Fibroblast of mammary gland (primary cell): ENCODE results near the gene FLYWCH2.
A peak's percentile ranks its signal among the peaks of the same experiment; 100 is the strongest.

Experiments
- DNase-seq: peaks from one replicate; pipeline ENCODE4 v3.0.0-alpha.2; 2010; ENCODE audit warnings: low read depth
- H3K4me3 ChIP-seq: 2 replicates; pipeline ENCODE4 v1.5.1; 2011; ENCODE audit warnings: low read depth, mild to moderate bottlenecking, low read length, moderate library complexity; ENCODE audit not compliant: control insufficient read depth
- TF ChIP-seq, protein P1 (sequence below): conservative IDR thresholded peaks from 2 replicates; pipeline ENCODE4 v1.5.1; 2011; ENCODE audit warnings: low read depth, low read length, inconsistent platforms; ENCODE audit not compliant: control insufficient read depth, insufficient read depth

FLYWCH2 gene

DNA sequence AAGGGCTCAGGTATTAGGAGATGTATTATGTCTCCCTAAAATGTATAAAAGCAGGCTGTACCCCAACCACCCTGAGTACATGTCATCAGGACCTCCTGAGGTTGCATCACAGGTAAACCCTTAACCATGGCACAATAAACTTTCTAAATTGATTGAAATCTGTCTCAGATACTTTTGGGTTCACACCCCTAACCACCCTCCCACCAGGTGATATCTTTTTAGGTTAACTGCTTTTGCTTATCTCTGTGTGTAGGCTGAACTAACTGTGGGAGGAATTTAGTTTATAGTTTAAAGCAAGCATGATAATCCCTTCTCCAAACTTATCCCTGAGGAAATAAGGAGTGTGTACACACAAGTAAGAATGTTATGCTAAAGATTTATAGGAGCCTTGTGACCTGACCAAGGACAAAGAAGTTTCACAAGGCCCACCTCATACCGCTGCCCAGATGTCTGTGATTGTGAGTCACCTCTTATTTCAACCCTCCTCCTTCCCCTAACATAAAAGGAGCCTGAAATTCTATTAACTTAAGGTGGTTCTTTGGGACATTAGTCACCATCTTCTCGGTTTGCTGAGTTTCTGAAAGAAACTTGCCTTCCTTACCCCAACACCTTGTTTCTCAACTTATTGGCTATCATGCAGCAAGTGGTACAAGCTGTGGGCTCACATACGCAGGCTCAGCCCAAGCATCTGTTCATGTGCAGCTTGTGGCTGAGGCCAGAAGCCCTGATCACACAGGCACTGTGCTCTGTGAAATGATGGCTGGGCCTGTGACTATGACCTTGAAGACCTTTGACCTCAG lies 36.3 kb upstream of the FLYWCH2 start:
- peak; percentile 90 for DNase-seq
- TF ChIP-seq, protein P1, sequence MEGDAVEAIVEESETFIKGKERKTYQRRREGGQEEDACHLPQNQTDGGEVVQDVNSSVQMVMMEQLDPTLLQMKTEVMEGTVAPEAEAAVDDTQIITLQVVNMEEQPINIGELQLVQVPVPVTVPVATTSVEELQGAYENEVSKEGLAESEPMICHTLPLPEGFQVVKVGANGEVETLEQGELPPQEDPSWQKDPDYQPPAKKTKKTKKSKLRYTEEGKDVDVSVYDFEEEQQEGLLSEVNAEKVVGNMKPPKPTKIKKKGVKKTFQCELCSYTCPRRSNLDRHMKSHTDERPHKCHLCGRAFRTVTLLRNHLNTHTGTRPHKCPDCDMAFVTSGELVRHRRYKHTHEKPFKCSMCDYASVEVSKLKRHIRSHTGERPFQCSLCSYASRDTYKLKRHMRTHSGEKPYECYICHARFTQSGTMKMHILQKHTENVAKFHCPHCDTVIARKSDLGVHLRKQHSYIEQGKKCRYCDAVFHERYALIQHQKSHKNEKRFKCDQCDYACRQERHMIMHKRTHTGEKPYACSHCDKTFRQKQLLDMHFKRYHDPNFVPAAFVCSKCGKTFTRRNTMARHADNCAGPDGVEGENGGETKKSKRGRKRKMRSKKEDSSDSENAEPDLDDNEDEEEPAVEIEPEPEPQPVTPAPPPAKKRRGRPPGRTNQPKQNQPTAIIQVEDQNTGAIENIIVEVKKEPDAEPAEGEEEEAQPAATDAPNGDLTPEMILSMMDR: no peak
- H3K4me3 ChIP-seq: no peak overlapping the region

DNA sequence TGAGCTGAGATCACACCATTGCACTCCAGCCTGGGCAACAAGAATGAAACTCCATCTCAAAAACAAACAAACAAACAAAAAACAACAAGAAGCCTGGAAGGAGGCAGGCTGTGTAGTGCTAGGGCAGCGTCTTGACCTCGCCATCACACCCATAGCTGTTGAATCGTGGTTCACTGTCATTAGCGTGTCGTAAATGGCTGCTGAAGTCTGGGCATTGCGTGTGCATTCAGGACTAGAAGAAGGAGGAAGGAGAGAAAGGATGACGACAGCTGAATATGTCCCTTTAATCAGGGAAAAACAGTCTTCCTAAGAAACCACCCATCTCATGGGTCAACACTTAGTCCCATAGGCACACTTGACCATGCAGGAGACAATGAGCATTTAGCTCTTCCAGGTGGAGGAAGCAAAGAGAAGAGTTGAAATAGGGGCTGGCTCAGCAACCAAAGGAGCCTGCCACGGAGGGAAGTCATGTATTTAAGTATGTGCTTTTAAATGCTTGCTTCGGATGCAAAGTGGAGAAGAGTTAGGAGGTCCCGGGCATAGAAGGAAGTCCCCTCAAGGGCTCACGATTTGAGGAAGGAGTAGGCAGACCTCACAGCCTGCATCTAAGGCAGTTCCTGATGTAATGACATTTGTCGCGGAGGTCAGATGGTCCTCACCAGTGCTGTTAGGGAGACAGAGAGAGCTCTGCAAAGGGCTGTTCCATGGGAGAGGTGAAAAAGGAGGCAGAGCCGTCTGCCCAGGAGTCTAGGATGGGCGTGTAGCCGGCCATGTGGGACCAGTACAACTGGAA lies 33.9 kb upstream of the FLYWCH2 start:
- no peak overlapping the region for H3K4me3 ChIP-seq
- TF ChIP-seq, protein P1: no peak
- DNase-seq: no peak

DNA sequence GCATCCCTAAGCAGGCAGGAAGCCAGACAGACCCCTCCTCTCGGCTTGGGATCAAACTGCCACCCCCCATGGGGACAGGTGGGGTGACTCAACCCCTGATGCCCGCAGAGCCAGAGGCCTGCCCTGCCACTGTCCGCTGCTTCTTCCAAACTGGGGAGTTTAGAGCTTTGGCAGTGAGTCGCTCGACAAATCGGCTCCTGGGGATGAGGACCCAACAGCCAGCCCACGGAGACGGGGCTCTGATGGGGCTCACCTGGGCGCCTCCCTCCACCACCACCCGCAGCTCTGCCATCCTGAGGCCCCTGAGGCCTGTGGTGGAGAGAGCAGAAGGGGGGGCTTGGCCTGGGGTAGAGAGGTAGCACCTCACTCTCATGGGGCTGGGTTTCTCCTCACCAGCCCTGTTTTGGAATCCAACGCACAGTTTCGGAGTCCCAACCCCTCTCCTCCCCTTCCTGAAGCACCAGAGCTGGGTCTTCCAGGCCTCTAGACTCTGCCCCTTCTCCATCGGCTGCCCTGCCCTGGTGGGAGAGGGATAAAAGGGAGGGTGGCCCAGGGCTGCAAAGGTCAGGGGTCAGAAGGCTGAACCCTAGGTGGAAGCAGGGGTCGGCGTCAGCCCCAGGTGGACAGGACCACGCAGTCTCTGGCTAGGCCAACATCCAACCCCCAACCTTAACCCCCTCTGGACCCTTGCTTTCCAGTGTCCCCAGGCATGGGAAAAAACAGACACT lies 30.8 kb upstream of the FLYWCH2 start:
- H3K4me3 ChIP-seq: no peak overlapping the region
- TF ChIP-seq, protein P1: no peak
- no peak for DNase-seq

DNA sequence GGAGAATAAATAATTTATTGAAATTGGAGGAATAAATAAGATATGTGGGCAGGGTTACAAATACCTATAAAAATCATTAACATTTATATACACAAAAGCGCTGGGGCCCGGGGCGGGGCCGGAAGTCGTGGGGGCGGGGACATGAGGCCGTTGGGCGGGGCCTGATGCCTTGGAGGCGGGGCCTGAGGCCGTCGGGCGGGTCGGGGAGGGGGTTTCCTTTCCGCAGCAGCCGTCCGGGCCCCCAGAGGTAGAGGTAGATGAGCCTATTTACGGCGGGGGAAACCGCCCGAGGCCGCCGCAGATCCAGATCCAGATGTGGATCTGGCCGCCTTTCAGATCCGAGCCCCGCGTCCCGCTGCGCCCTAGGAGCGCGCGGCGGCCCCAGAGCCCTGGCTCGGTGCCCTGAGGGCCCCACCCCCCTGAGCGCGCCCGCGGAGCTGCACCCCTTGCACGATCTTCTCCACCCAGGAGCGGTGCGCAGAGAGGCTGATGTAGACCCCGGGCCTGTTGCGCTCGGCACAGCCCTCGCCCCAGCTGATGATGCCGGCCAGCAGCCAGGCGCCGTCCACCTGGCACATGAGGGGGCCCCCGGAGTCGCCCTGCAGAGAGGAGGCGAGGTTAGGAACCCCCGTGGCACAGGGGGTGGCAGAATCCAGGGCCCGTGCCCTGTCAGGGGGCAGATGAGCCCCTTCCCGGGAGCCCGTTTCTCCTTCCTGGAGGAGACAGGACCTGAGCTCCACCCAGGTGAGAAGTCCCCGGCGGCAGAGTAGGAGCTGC lies 30.1 kb upstream of the FLYWCH2 start:
- no peak for DNase-seq
- TF ChIP-seq, protein P1: no peak
- no peak overlapping the region for H3K4me3 ChIP-seq

DNA sequence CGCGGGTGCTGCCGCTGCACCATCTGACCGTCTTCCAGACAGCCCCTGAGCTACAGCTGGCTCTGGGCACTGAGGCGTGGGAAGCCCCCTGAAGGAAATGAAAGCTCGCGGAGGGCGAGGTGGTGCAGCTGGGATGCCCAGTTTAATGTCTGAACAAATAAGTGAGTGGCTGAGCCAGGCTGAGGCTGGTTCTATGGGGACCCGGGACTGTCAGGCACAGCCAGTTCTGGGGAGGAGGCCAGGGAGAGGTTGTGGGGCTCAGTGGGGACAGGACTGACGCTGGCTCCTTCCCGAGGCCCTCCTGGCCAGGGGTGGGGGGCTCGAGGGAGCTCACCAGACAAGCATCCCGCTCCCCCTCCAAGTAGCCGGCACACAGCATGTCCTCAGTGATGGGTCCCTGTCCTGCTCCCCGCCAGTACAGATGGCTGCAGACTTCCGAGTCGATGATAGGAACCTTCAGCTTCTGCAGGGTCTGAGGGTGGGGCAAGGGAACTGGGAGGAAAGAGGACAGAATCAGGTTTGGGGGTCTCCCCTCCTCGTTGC lies 29.4 kb upstream of the FLYWCH2 start:
- TF ChIP-seq, protein P1: no peak
- H3K4me3 ChIP-seq: no peak overlapping the region
- DNase-seq: no peak
